Measurements from ENCODE around the gene CIRBP. TPM values are rescaled to one million over a fixed set of nuclear protein-coding genes. Genes with fewer than 3 reads are reported as not detected.

The CIRBP gene
- total RNA-seq, 1 donor from 2014 or later, result 659 TPM

- Mint-ChIP-seq H3K4me1 (peaks cover 43% of the 10 kb centered on the region), H3K27me3 (ENCODE audit: low read depth) (no peaks in the 10 kb centered on the region), H3K27ac (peak overlapping the region; percentile 97), H3K36me3 (peaks cover 7% of the 10 kb centered on the region), H3K4me3 (peak overlapping the region; percentile 79), H3K9me3 (no peaks in the 10 kb centered on the region)
- DNase-seq (ENCODE audit: low spot score in 2 of 2, unreplicated experiment in 2 of 2), result no peak
- TF ChIP-seq CTCF (IDR thresholded peaks at IDR 0.05; ENCODE audit: unreplicated experiment), result peak; percentile 25
Measured at GRCh38 chr19:1261538-1261797, 7.7 kb upstream of the CIRBP start.

GRCh38 chr19:1261798-1262622 lies 7.1 kb upstream of the CIRBP start:
- Mint-ChIP-seq H3K36me3 (peaks cover 7% of the 10 kb centered on the region), H3K27ac (peak overlapping the region; percentile 97), H3K4me1 (peaks cover 43% of the 10 kb centered on the region), H3K9me3 (no peaks in the 10 kb centered on the region), H3K27me3 (ENCODE audit: low read depth) (peaks cover under 1% of the 10 kb centered on the region), H3K4me3 (peak overlapping the region; percentile 79)
- no peak for DNase-seq (ENCODE audit: low spot score in 2 of 2, unreplicated experiment in 2 of 2)
- TF ChIP-seq CTCF (IDR thresholded peaks at IDR 0.05; ENCODE audit: unreplicated experiment), result peak; percentile 1

GRCh38 chr19:1262623-1263123 lies 6.5 kb upstream of the CIRBP start:
- no peak for TF ChIP-seq CTCF (IDR thresholded peaks at IDR 0.05; ENCODE audit: unreplicated experiment)
- peak overlapping the region; percentile 46 for H3K4me3 Mint-ChIP-seq
- H3K27me3 Mint-ChIP-seq (ENCODE audit: low read depth), result peaks cover 4% of the 10 kb centered on the region
- DNase-seq (ENCODE audit: low spot score in 2 of 2, unreplicated experiment in 2 of 2), result no peak
- peak overlapping the region; percentile 88 for H3K27ac Mint-ChIP-seq
- H3K36me3 Mint-ChIP-seq, result peaks cover 3% of the 10 kb centered on the region
- H3K9me3 Mint-ChIP-seq, result no peaks in the 10 kb centered on the region
- H3K4me1 Mint-ChIP-seq, result peaks cover 46% of the 10 kb centered on the region

GRCh38 chr19:1263188-1263587 lies 5.9 kb upstream of the CIRBP start:
- H3K27me3 Mint-ChIP-seq (ENCODE audit: low read depth), result peaks cover 4% of the 10 kb centered on the region
- TF ChIP-seq CTCF (IDR thresholded peaks at IDR 0.05; ENCODE audit: unreplicated experiment), result no peak
- no peaks in the 10 kb centered on the region for H3K9me3 Mint-ChIP-seq
- H3K4me1 Mint-ChIP-seq, result peaks cover 48% of the 10 kb centered on the region
- H3K27ac Mint-ChIP-seq, result peak overlapping the region; percentile 88
- H3K4me3 Mint-ChIP-seq, result peak overlapping the region; percentile 46
- peaks cover 2% of the 10 kb centered on the region for H3K36me3 Mint-ChIP-seq
- DNase-seq (ENCODE audit: low spot score in 2 of 2, unreplicated experiment in 2 of 2), result no peak

- H3K4me1 Mint-ChIP-seq, result peaks cover 53% of the 10 kb centered on the region
Measured at GRCh38 chr19:1264801-1265614, 4.1 kb upstream of the CIRBP start.

More at GRCh38 chr19:1264801-1265614, 4.1 kb upstream of the CIRBP start:
- H3K27ac Mint-ChIP-seq, result peak overlapping the region; percentile 97
- peaks cover 4% of the 10 kb centered on the region for H3K27me3 Mint-ChIP-seq (ENCODE audit: low read depth)
- no peak for TF ChIP-seq CTCF (IDR thresholded peaks at IDR 0.05; ENCODE audit: unreplicated experiment)
- no peaks in the 10 kb centered on the region for H3K9me3 Mint-ChIP-seq
- no peak for DNase-seq (ENCODE audit: low spot score in 2 of 2, unreplicated experiment in 2 of 2)
- H3K36me3 Mint-ChIP-seq, result no peaks in the 10 kb centered on the region
- peak overlapping the region; percentile 54 for H3K4me3 Mint-ChIP-seq

All from mesothelial cell of epicardium (in vitro differentiated cells).